ENCODE data around the gene PRAMEF20. TPM values are rescaled to one million over a fixed set of nuclear protein-coding genes. Genes with fewer than 3 reads are reported as not detected.

PRAMEF20 gene
- total RNA-seq, 1 donor from 2014 or later: not detected

DNA sequence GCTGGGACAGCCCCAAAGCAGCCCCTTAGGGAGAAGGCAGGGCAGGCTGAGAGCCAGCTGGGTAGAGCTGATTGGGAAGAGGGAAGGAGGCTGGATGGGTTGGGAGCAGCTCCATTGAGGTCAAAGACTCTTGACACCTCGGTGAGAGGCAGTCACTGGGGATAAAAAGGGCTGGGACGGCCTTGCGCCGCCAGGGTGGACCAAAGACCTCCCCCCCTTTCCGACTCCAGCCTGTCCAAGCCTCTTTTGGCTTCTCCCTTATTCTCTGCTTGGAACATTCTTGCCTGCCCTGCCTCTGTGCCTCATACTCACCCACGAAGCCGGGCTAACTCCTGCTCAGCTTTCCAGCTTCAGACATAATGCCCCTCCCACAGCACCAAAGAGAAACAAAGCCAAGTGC, 52.4 kb downstream of the PRAMEF20 start:
- Mint-ChIP-seq H3K36me3 (ENCODE audit: unreplicated experiment) (no peaks in the 10 kb centered on the region), H3K9me3 (ENCODE audit: unreplicated experiment) (peaks cover 3% of the 10 kb centered on the region), H3K4me1 (ENCODE audit: low read depth, unreplicated experiment) (no peaks in the 10 kb centered on the region), H3K27ac (ENCODE audit: unreplicated experiment) (no peak overlapping the region), H3K4me3 (ENCODE audit: unreplicated experiment) (no peak overlapping the region), H3K27me3 (ENCODE audit: unreplicated experiment) (no peaks in the 10 kb centered on the region)
- TF ChIP-seq, protein P1, sequence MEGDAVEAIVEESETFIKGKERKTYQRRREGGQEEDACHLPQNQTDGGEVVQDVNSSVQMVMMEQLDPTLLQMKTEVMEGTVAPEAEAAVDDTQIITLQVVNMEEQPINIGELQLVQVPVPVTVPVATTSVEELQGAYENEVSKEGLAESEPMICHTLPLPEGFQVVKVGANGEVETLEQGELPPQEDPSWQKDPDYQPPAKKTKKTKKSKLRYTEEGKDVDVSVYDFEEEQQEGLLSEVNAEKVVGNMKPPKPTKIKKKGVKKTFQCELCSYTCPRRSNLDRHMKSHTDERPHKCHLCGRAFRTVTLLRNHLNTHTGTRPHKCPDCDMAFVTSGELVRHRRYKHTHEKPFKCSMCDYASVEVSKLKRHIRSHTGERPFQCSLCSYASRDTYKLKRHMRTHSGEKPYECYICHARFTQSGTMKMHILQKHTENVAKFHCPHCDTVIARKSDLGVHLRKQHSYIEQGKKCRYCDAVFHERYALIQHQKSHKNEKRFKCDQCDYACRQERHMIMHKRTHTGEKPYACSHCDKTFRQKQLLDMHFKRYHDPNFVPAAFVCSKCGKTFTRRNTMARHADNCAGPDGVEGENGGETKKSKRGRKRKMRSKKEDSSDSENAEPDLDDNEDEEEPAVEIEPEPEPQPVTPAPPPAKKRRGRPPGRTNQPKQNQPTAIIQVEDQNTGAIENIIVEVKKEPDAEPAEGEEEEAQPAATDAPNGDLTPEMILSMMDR (IDR thresholded peaks at IDR 0.05; ENCODE audit: partially characterized antibody, unreplicated experiment): no peak
- no peak for DNase-seq

DNA sequence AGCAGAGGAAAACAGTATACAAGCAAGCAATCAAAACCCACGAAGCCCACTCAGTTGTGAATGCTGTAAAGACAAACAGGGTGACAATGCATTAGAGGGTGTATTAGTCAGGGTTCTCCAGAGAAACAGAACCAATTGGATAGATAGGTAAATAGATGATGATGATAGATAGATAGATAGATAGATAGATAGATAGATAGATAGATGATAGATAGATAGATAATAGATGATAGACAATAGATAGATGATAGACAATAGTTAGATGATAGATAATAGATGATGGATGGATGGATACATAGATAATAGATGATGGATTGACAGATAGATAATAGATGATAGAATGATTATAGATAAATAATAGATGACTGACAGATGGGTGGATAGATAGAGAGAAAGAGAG, 55.3 kb downstream of the PRAMEF20 start:
- TF ChIP-seq, protein P1 (IDR thresholded peaks at IDR 0.05; ENCODE audit: partially characterized antibody, unreplicated experiment): no peak
- no peak for DNase-seq
- H3K36me3 Mint-ChIP-seq (ENCODE audit: unreplicated experiment): no peaks in the 10 kb centered on the region
- no peak overlapping the region for H3K27ac Mint-ChIP-seq (ENCODE audit: unreplicated experiment)
- H3K4me1 Mint-ChIP-seq (ENCODE audit: low read depth, unreplicated experiment): no peaks in the 10 kb centered on the region
- H3K4me3 Mint-ChIP-seq (ENCODE audit: unreplicated experiment): no peak overlapping the region
- no peaks in the 10 kb centered on the region for H3K9me3 Mint-ChIP-seq (ENCODE audit: unreplicated experiment)
- H3K27me3 Mint-ChIP-seq (ENCODE audit: unreplicated experiment): peaks cover 1% of the 10 kb centered on the region

DNA sequence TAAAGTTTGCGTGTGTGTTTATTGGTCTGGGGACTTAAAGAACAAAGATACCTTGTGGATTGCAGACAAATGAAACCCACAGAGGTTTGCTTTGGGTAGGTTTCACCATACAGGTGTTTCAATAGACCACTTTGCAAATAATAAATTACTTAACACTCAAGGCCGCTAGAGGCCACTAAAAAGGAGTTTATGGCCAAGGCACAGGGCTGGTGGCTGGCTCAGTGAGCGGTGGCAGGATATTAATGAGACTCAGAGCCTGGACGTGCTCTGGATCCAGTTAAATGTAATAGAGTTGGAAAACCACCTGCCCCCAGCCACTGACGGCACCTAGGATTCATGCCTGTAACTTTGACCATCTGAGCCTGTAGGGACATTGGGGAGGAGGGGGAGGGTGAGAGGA, 59.1 kb downstream of the PRAMEF20 start:
- Mint-ChIP-seq H3K4me1 (ENCODE audit: low read depth, unreplicated experiment) (no peaks in the 10 kb centered on the region), H3K36me3 (ENCODE audit: unreplicated experiment) (no peaks in the 10 kb centered on the region), H3K9me3 (ENCODE audit: unreplicated experiment) (no peaks in the 10 kb centered on the region), H3K27me3 (ENCODE audit: unreplicated experiment) (peaks cover 1% of the 10 kb centered on the region), H3K27ac (ENCODE audit: unreplicated experiment) (no peak overlapping the region), H3K4me3 (ENCODE audit: unreplicated experiment) (no peak overlapping the region)
- TF ChIP-seq, protein P1 (IDR thresholded peaks at IDR 0.05; ENCODE audit: partially characterized antibody, unreplicated experiment): no peak
- no peak for DNase-seq

Other genes with a start within 250 kb of the PRAMEF20 start
- gene HNRNPCL4, start 244.8 kb upstream of the PRAMEF20 start, total RNA-seq (ENCODE audit: unreplicated experiment): not detected
- gene PRAMEF9, start 238.6 kb upstream of the PRAMEF20 start, total RNA-seq (ENCODE audit: unreplicated experiment): not detected
- 0.44 TPM for gene PRAMEF13, start 209.0 kb upstream of the PRAMEF20 start, total RNA-seq (ENCODE audit: unreplicated experiment)
- gene PRAMEF18, start 184.3 kb upstream of the PRAMEF20 start, total RNA-seq (ENCODE audit: unreplicated experiment): not detected
- not detected for gene PRAMEF5, start 156.3 kb upstream of the PRAMEF20 start, total RNA-seq (ENCODE audit: unreplicated experiment)
- not detected for gene PRAMEF8, start 125.3 kb upstream of the PRAMEF20 start, total RNA-seq (ENCODE audit: unreplicated experiment)
- gene PRAMEF33, start 106.9 kb upstream of the PRAMEF20 start, total RNA-seq (ENCODE audit: unreplicated experiment): not detected
- gene PRAMEF15, start 94.9 kb upstream of the PRAMEF20 start, total RNA-seq (ENCODE audit: unreplicated experiment): not detected
- 0.32 TPM for gene PRAMEF14, start 63.3 kb upstream of the PRAMEF20 start, total RNA-seq (ENCODE audit: unreplicated experiment)
- gene PRAMEF19, start 38.5 kb upstream of the PRAMEF20 start, total RNA-seq (ENCODE audit: unreplicated experiment): not detected
- not detected for gene PRAMEF17, start 20.8 kb upstream of the PRAMEF20 start, total RNA-seq (ENCODE audit: unreplicated experiment)
- gene LRRC38, start 103.6 kb downstream of the PRAMEF20 start, total RNA-seq (ENCODE audit: unreplicated experiment): not detected
- 4.8 TPM for gene PDPN, start 173.4 kb downstream of the PRAMEF20 start, total RNA-seq (ENCODE audit: unreplicated experiment)